Karpas-422 (cell line): ENCODE measurements around the gene C16orf96. TPM values are rescaled to one million over a fixed set of nuclear protein-coding genes. Genes with fewer than 3 reads are reported as not detected.

Source experiments
- DNase-seq: peaks from one replicate; pipeline ENCODE4 v3.0.0-alpha.2; 2015
- H2AFZ ChIP-seq: fragments of 200-600 bp; sonication (generic); 2 replicates; pipeline ENCODE4 v1.6.1; 2014; ENCODE audit warnings: antibody characterized with exemption, low read length, mixed read lengths
- H3K27ac ChIP-seq: fragments of 200-600 bp; sonication (generic); 2 replicates; pipeline ENCODE4 v1.5.1; 2014; ENCODE audit warnings: mild to moderate bottlenecking, low read length, moderate library complexity
- H3K27me3 ChIP-seq: fragments of 200-600 bp; sonication (generic); 2 replicates; pipeline ENCODE4 v1.6.1; 2014; ENCODE audit warnings: low read length, mixed read lengths
- H3K36me3 ChIP-seq: fragments of 200-600 bp; sonication (generic); 2 replicates; pipeline ENCODE4 v1.6.1; 2014; ENCODE audit warnings: low read length, mixed read lengths; ENCODE audit not compliant: insufficient read depth
- H3K4me1 ChIP-seq: fragments of 200-600 bp; sonication (generic); 2 replicates; pipeline ENCODE4 v1.6.1; 2014; ENCODE audit warnings: mild to moderate bottlenecking, low read length, mixed read lengths
- H3K4me2 ChIP-seq: fragments of 200-600 bp; sonication (generic); 2 replicates; pipeline ENCODE4 v1.6.1; 2014; ENCODE audit warnings: low read length, low read depth, mild to moderate bottlenecking; ENCODE audit not compliant: poor library complexity, severe bottlenecking
- H3K4me3 ChIP-seq: fragments of 200-600 bp; sonication (generic); 2 replicates; pipeline ENCODE4 v1.5.1; 2014; ENCODE audit warnings: mild to moderate bottlenecking, antibody characterized with exemption, low read length, mixed read lengths
- H3K79me2 ChIP-seq: fragments of 200-600 bp; sonication (generic); 2 replicates; pipeline ENCODE4 v1.6.1; 2014; ENCODE audit warnings: mild to moderate bottlenecking, low read length, mixed read lengths
- H3K9ac ChIP-seq: fragments of 200-600 bp; sonication (generic); 2 replicates; pipeline ENCODE4 v1.6.0; 2014; ENCODE audit warnings: low read length
- H3K9me2 ChIP-seq: fragments of 200-600 bp; sonication (generic), shearing (Covaris generic); replicated peaks from 2 replicates; pipeline ENCODE4 v1.6.0; 2014; ENCODE audit warnings: mild to moderate bottlenecking, low read length, moderate library complexity; ENCODE audit not compliant: insufficient read depth
- H3K9me3 ChIP-seq: fragments of 300-700, 200-600 bp; sonication (generic); 2 replicates; pipeline ENCODE4 v1.6.1; 2014; ENCODE audit warnings: low read length, mixed read lengths
- H4K20me1 ChIP-seq: fragments of 200-600 bp; sonication (generic); 2 replicates; pipeline ENCODE4 v1.6.1; 2014; ENCODE audit warnings: mild to moderate bottlenecking, antibody characterized with exemption, low read length, low read depth; ENCODE audit not compliant: insufficient read depth
- total RNA-seq: library from RNA; depleted of rRNA; stranded (reverse); fragments of >200 nt; shearing (Covaris generic); gene quantifications from 2 replicates; pipeline ENCODE4 v1.2.3, GENCODE V29; 2014; ENCODE audit warnings: low replicate concordance; rRNA removed

Gene C16orf96
- total RNA-seq = not detected in 2 replicates

GRCh38 chr16:4556112-4556511, at the start of gene C16orf96:
Gene C16orf96 (plus strand): TSS chr16:4556340. CDS start chr16:4556490, 150 bp downstream.
- H3K27ac ChIP-seq = no peak within 1 kb of the TSS
- no peaks in the 10 kb centered on the region for H3K27me3 ChIP-seq
- no peaks in the 10 kb centered on the region for H3K36me3 ChIP-seq
- DNase-seq = peak; percentile 39
- H4K20me1 ChIP-seq = no peaks in the 10 kb centered on the region
- no peaks in the 10 kb centered on the region for H3K9me3 ChIP-seq
- no peak within 1 kb of the TSS for H3K4me3 ChIP-seq
- no peaks in the 10 kb centered on the region for H3K9me2 ChIP-seq
- no peaks in the 10 kb centered on the region for H3K79me2 ChIP-seq
- H2AFZ ChIP-seq = no peak within 1 kb of the TSS
- no peaks in the 10 kb centered on the region for H3K4me1 ChIP-seq
- no peak within 1 kb of the TSS for H3K4me2 ChIP-seq
- no peak within 1 kb of the TSS for H3K9ac ChIP-seq

GRCh38 chr16:4506450-4506849, 49.7 kb upstream of the C16orf96 start:
- Histone ChIP-seq H3K4me1 (peaks cover 28% of the 10 kb centered on the region), H3K4me2 (no peak overlapping the region), H2AFZ (no peak overlapping the region), H4K20me1 (no peaks in the 10 kb centered on the region), H3K9me2 (no peaks in the 10 kb centered on the region), H3K36me3 (0 out of 2 replicates have a peak, but pooled peaks cover 6% of the 10 kb centered on the region), H3K9ac (peak overlapping the region; percentile 46; the same call in 1 of the 2 replicates), H3K27me3 (no peaks in the 10 kb centered on the region), H3K27ac (peak overlapping the region; percentile 86; the same call in 1 of the 2 replicates), H3K79me2 (peaks cover 32% of the 10 kb centered on the region), H3K4me3 (no peak overlapping the region), H3K9me3 (no peaks in the 10 kb centered on the region)
- peak; percentile 86 for DNase-seq

DNA sequence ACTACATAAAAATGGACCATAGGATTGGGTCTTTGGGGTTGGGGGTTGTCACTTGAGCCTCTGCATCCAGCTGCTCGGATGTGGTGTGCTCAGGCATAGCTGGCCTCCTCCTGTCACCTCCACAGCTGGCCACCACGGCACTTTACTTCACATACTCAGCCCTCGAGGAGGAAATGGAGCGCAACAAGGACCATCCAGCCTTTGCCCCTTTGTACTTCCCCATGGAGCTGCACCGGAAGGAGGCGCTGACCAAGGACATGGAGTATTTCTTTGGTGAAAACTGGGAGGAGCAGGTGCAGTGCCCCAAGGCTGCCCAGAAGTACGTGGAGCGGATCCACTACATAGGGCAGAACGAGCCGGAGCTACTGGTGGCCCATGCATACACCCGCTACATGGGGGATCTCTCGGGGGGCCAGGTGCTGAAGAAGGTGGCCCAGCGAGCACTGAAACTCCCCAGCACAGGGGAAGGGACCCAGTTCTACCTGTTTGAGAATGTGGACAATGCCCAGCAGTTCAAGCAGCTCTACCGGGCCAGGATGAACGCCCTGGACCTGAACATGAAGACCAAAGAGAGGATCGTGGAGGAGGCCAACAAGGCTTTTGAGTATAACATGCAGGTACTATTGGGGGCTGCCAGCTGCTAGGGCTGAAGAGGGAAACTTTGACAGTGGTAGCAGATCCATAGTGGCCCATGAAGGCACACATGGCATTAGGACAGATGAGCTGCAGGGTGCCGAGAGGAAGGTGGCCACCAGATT, 48.4 kb upstream of the C16orf96 start:
- Histone ChIP-seq H3K79me2 (peaks cover 21% of the 10 kb centered on the region), H3K27me3 (no peaks in the 10 kb centered on the region), H3K4me3 (no peak overlapping the region), H3K9me3 (no peaks in the 10 kb centered on the region), H4K20me1 (no peaks in the 10 kb centered on the region), H3K36me3 (0 out of 2 replicates have a peak, but pooled peaks cover 6% of the 10 kb centered on the region), H3K4me1 (peaks cover 28% of the 10 kb centered on the region), H2AFZ (no peak overlapping the region), H3K4me2 (no peak overlapping the region), H3K27ac (no peak overlapping the region), H3K9ac (no peak overlapping the region), H3K9me2 (no peaks in the 10 kb centered on the region)
- DNase-seq = no peak

GRCh38 chr16:4508806-4509205, 47.3 kb upstream of the C16orf96 start:
- DNase-seq = no peak
- Histone ChIP-seq H3K4me3 (no peak overlapping the region), H3K9me3 (no peaks in the 10 kb centered on the region), H3K9me2 (no peaks in the 10 kb centered on the region), H4K20me1 (no peaks in the 10 kb centered on the region), H3K4me1 (peaks cover 20% of the 10 kb centered on the region), H2AFZ (no peak overlapping the region), H3K79me2 (peaks cover 15% of the 10 kb centered on the region), H3K4me2 (no peak overlapping the region), H3K27me3 (no peaks in the 10 kb centered on the region), H3K36me3 (0 out of 2 replicates have a peak, but pooled peaks cover 6% of the 10 kb centered on the region), H3K27ac (no peak overlapping the region), H3K9ac (no peak overlapping the region)

GRCh38 chr16:4509420-4509819, 46.7 kb upstream of the C16orf96 start:
- 0 out of 2 replicates have a peak, but pooled peaks cover 6% of the 10 kb centered on the region for H3K36me3 ChIP-seq
- H3K4me3 ChIP-seq = no peak overlapping the region
- no peaks in the 10 kb centered on the region for H3K9me3 ChIP-seq
- no peak overlapping the region for H3K9ac ChIP-seq
- H3K27me3 ChIP-seq = no peaks in the 10 kb centered on the region
- no peak overlapping the region for H2AFZ ChIP-seq
- no peaks in the 10 kb centered on the region for H3K9me2 ChIP-seq
- peaks cover 18% of the 10 kb centered on the region for H3K4me1 ChIP-seq
- peaks cover 12% of the 10 kb centered on the region for H3K79me2 ChIP-seq
- no peak overlapping the region for H3K4me2 ChIP-seq
- no peaks in the 10 kb centered on the region for H4K20me1 ChIP-seq
- H3K27ac ChIP-seq = no peak overlapping the region
- no peak for DNase-seq

GRCh38 chr16:4510131-4510530, 46.0 kb upstream of the C16orf96 start:
- Histone ChIP-seq H3K9me3 (no peaks in the 10 kb centered on the region), H3K36me3 (0 out of 2 replicates have a peak, but pooled peaks cover 6% of the 10 kb centered on the region), H3K4me2 (no peak overlapping the region), H3K9me2 (no peaks in the 10 kb centered on the region), H3K9ac (no peak overlapping the region), H3K79me2 (peaks cover 8% of the 10 kb centered on the region; the same call in 1 of the 2 replicates), H3K4me3 (no peak overlapping the region), H2AFZ (no peak overlapping the region), H3K4me1 (peaks cover 12% of the 10 kb centered on the region), H4K20me1 (peaks cover 2% of the 10 kb centered on the region; the same call in 1 of the 2 replicates), H3K27ac (no peak overlapping the region), H3K27me3 (no peaks in the 10 kb centered on the region)
- no peak for DNase-seq

- Histone ChIP-seq H3K9me3 (no peaks in the 10 kb centered on the region), H3K4me2 (no peak overlapping the region), H3K9me2 (no peaks in the 10 kb centered on the region), H4K20me1 (peaks cover 4% of the 10 kb centered on the region; the same call in 1 of the 2 replicates), H3K4me1 (peaks cover 5% of the 10 kb centered on the region), H3K9ac (no peak overlapping the region), H3K79me2 (peaks cover 8% of the 10 kb centered on the region; the same call in 1 of the 2 replicates), H3K4me3 (no peak overlapping the region), H2AFZ (no peak overlapping the region), H3K27me3 (no peaks in the 10 kb centered on the region), H3K27ac (no peak overlapping the region), H3K36me3 (0 out of 2 replicates have a peak, but pooled peaks cover 6% of the 10 kb centered on the region)
- no peak for DNase-seq
Observed at GRCh38 chr16:4510747-4511426, 45.3 kb upstream of the C16orf96 start.
